Measurements from ENCODE around the gene NUP205. TPM values are rescaled to one million over a fixed set of nuclear protein-coding genes. Genes with fewer than 3 reads are reported as not detected.
A peak's percentile ranks its signal among the peaks of the same experiment; 100 is the strongest.

The NUP205 gene
- total and polyA plus RNA-seq, 2 donors = 50.9 to 68.2 TPM

- DNase-seq (ENCODE audit: low read depth in 6 of 9, low spot score in 9 of 9) = no peak
- no peaks in the 10 kb centered on the region for H3K9me3 ChIP-seq (ENCODE audit: control insufficient read depth in 2 of 2, insufficient read depth in 1 of 2, low read length in 1 of 2)
- no peak overlapping the region for H3K4me3 ChIP-seq (ENCODE audit: low read length in 2 of 2)
Measured at GRCh38 chr7:135537905-135538304, 19.8 kb upstream of the NUP205 start.

GRCh38 chr7:135538376-135538775, 19.3 kb upstream of the NUP205 start:
- WGBS = 89% methylated on average over 3 of the region's 3 CpGs
- no peak overlapping the region for H3K27ac ChIP-seq (ENCODE audit: low read depth in 1 of 2, low read length in 1 of 2)
- no peak for DNase-seq (ENCODE audit: low read depth in 6 of 9, low spot score in 9 of 9)
- no peaks in the 10 kb centered on the region for H3K36me3 ChIP-seq (ENCODE audit: control insufficient read depth in 2 of 2, insufficient read depth in 2 of 2, low read length in 1 of 2)
- H3K9me3 ChIP-seq (ENCODE audit: control insufficient read depth in 2 of 2, insufficient read depth in 1 of 2, low read length in 1 of 2) = no peaks in the 10 kb centered on the region
- no peaks in the 10 kb centered on the region for H3K4me1 ChIP-seq (ENCODE audit: control insufficient read depth in 2 of 2, insufficient read depth in 2 of 2, low read length in 2 of 2)
- H3K4me3 ChIP-seq (ENCODE audit: low read length in 2 of 2) = no peak overlapping the region
- no peaks in the 10 kb centered on the region for H3K27me3 ChIP-seq (ENCODE audit: control insufficient read depth in 2 of 2, insufficient read depth in 1 of 2, low read length in 1 of 2)

More at GRCh38 chr7:135537905-135538304, 19.8 kb upstream of the NUP205 start:
- Histone ChIP-seq H3K27me3 (ENCODE audit: control insufficient read depth in 2 of 2, insufficient read depth in 1 of 2, low read length in 1 of 2) (no peaks in the 10 kb centered on the region), H3K36me3 (ENCODE audit: control insufficient read depth in 2 of 2, insufficient read depth in 2 of 2, low read length in 1 of 2) (no peaks in the 10 kb centered on the region), H3K27ac (ENCODE audit: low read depth in 1 of 2, low read length in 1 of 2) (no peak overlapping the region), H3K4me1 (ENCODE audit: control insufficient read depth in 2 of 2, insufficient read depth in 2 of 2, low read length in 2 of 2) (no peaks in the 10 kb centered on the region)

- WGBS = 95% methylated on average over 2 of the region's 2 CpGs
- no peak overlapping the region for H3K27ac ChIP-seq (ENCODE audit: low read depth in 1 of 2, low read length in 1 of 2)
- no peaks in the 10 kb centered on the region for H3K36me3 ChIP-seq (ENCODE audit: control insufficient read depth in 2 of 2, insufficient read depth in 2 of 2, low read length in 1 of 2)
- H3K4me3 ChIP-seq (ENCODE audit: low read length in 2 of 2) = no peak overlapping the region
- H3K9me3 ChIP-seq (ENCODE audit: control insufficient read depth in 2 of 2, insufficient read depth in 1 of 2, low read length in 1 of 2) = no peaks in the 10 kb centered on the region
- no peaks in the 10 kb centered on the region for H3K27me3 ChIP-seq (ENCODE audit: control insufficient read depth in 2 of 2, insufficient read depth in 1 of 2, low read length in 1 of 2)
- H3K4me1 ChIP-seq (ENCODE audit: control insufficient read depth in 2 of 2, insufficient read depth in 2 of 2, low read length in 2 of 2) = no peaks in the 10 kb centered on the region
- no peak for DNase-seq (ENCODE audit: low read depth in 6 of 9, low spot score in 9 of 9)
Measured at GRCh38 chr7:135539629-135540028, 18.1 kb upstream of the NUP205 start.

- no peak overlapping the region for H3K27ac ChIP-seq (ENCODE audit: low read depth in 1 of 2, low read length in 1 of 2)
- H3K27me3 ChIP-seq (ENCODE audit: control insufficient read depth in 2 of 2, insufficient read depth in 1 of 2, low read length in 1 of 2) = no peaks in the 10 kb centered on the region
Measured at GRCh38 chr7:135541029-135541428, 16.7 kb upstream of the NUP205 start.

GRCh38 chr7:135550196-135550595, 7.5 kb upstream of the NUP205 start:
- DNase-seq (ENCODE audit: low read depth in 6 of 9, low spot score in 9 of 9) = no peak
- no peaks in the 10 kb centered on the region for H3K9me3 ChIP-seq (ENCODE audit: control insufficient read depth in 2 of 2, insufficient read depth in 1 of 2, low read length in 1 of 2)
- no peak overlapping the region for H3K4me3 ChIP-seq (ENCODE audit: low read length in 2 of 2)
- no peaks in the 10 kb centered on the region for H3K4me1 ChIP-seq (ENCODE audit: control insufficient read depth in 2 of 2, insufficient read depth in 2 of 2, low read length in 2 of 2)
- H3K27ac ChIP-seq (ENCODE audit: low read depth in 1 of 2, low read length in 1 of 2) = no peak overlapping the region
- H3K27me3 ChIP-seq (ENCODE audit: control insufficient read depth in 2 of 2, insufficient read depth in 1 of 2, low read length in 1 of 2) = no peaks in the 10 kb centered on the region
- WGBS = 95% methylated on average over 7 of the region's 7 CpGs
- H3K36me3 ChIP-seq (ENCODE audit: control insufficient read depth in 2 of 2, insufficient read depth in 2 of 2, low read length in 1 of 2) = no peaks in the 10 kb centered on the region

More at GRCh38 chr7:135541029-135541428, 16.7 kb upstream of the NUP205 start:
- Histone ChIP-seq H3K36me3 (ENCODE audit: control insufficient read depth in 2 of 2, insufficient read depth in 2 of 2, low read length in 1 of 2) (no peaks in the 10 kb centered on the region), H3K9me3 (ENCODE audit: control insufficient read depth in 2 of 2, insufficient read depth in 1 of 2, low read length in 1 of 2) (no peaks in the 10 kb centered on the region), H3K4me3 (ENCODE audit: low read length in 2 of 2) (no peak overlapping the region), H3K4me1 (ENCODE audit: control insufficient read depth in 2 of 2, insufficient read depth in 2 of 2, low read length in 2 of 2) (no peaks in the 10 kb centered on the region)
- DNase-seq (ENCODE audit: low read depth in 6 of 9, low spot score in 9 of 9) = no peak
- 97% methylated on average over 6 of the region's 6 CpGs for WGBS

- Histone ChIP-seq H3K4me3 (ENCODE audit: low read length in 2 of 2) (no peak overlapping the region), H3K27me3 (ENCODE audit: control insufficient read depth in 2 of 2, insufficient read depth in 1 of 2, low read length in 1 of 2) (no peaks in the 10 kb centered on the region), H3K36me3 (ENCODE audit: control insufficient read depth in 2 of 2, insufficient read depth in 2 of 2, low read length in 1 of 2) (no peaks in the 10 kb centered on the region), H3K4me1 (ENCODE audit: control insufficient read depth in 2 of 2, insufficient read depth in 2 of 2, low read length in 2 of 2) (no peaks in the 10 kb centered on the region), H3K9me3 (ENCODE audit: control insufficient read depth in 2 of 2, insufficient read depth in 1 of 2, low read length in 1 of 2) (no peaks in the 10 kb centered on the region), H3K27ac (ENCODE audit: low read depth in 1 of 2, low read length in 1 of 2) (no peak overlapping the region)
- DNase-seq (ENCODE audit: low read depth in 6 of 9, low spot score in 9 of 9) = no peak
- 67% methylated on average over 3 of the region's 3 CpGs for WGBS
Measured at GRCh38 chr7:135552148-135552547, 5.6 kb upstream of the NUP205 start.

GRCh38 chr7:135553346-135553745, 4.4 kb upstream of the NUP205 start:
- Histone ChIP-seq H3K4me1 (ENCODE audit: control insufficient read depth in 2 of 2, insufficient read depth in 2 of 2, low read length in 2 of 2) (no peaks in the 10 kb centered on the region), H3K9me3 (ENCODE audit: control insufficient read depth in 2 of 2, insufficient read depth in 1 of 2, low read length in 1 of 2) (no peaks in the 10 kb centered on the region), H3K27ac (ENCODE audit: low read depth in 1 of 2, low read length in 1 of 2) (no peak overlapping the region), H3K4me3 (ENCODE audit: low read length in 2 of 2) (no peak overlapping the region), H3K36me3 (ENCODE audit: control insufficient read depth in 2 of 2, insufficient read depth in 2 of 2, low read length in 1 of 2) (no peaks in the 10 kb centered on the region), H3K27me3 (ENCODE audit: control insufficient read depth in 2 of 2, insufficient read depth in 1 of 2, low read length in 1 of 2) (no peaks in the 10 kb centered on the region)
- 94% methylated on average over 3 of the region's 3 CpGs for WGBS
- no peak for DNase-seq (ENCODE audit: low read depth in 6 of 9, low spot score in 9 of 9)

- WGBS = 0% methylated on average over 16 of the region's 16 CpGs
Measured at GRCh38 chr7:135558337-135558767, 635 bp downstream of the NUP205 start.

GRCh38 chr7:135558881-135559280, 1.2 kb downstream of the NUP205 start:
- H3K36me3 ChIP-seq (ENCODE audit: control insufficient read depth in 2 of 2, insufficient read depth in 2 of 2, low read length in 1 of 2) = no peaks in the 10 kb centered on the region
- H3K4me3 ChIP-seq (ENCODE audit: low read length in 2 of 2) = peak overlapping the region; percentile 72 to 87
- H3K9me3 ChIP-seq (ENCODE audit: control insufficient read depth in 2 of 2, insufficient read depth in 1 of 2, low read length in 1 of 2) = no peaks in the 10 kb centered on the region
- WGBS = 76% methylated on average over 5 of the region's 5 CpGs
- H3K27me3 ChIP-seq (ENCODE audit: control insufficient read depth in 2 of 2, insufficient read depth in 1 of 2, low read length in 1 of 2) = no peaks in the 10 kb centered on the region
- peak overlapping the region in 1 of 2 donors; percentile 94 for H3K27ac ChIP-seq (ENCODE audit: low read depth in 1 of 2, low read length in 1 of 2)
- peaks cover 2 to 3% of the 10 kb centered on the region in 2 donors for H3K4me1 ChIP-seq (ENCODE audit: control insufficient read depth in 2 of 2, insufficient read depth in 2 of 2, low read length in 2 of 2)
- no peak for DNase-seq (ENCODE audit: low read depth in 6 of 9, low spot score in 9 of 9)

More at GRCh38 chr7:135558337-135558767, 635 bp downstream of the NUP205 start:
- Histone ChIP-seq H3K4me3 (ENCODE audit: low read length in 2 of 2) (peak overlapping the region; percentile 72 to 87), H3K36me3 (ENCODE audit: control insufficient read depth in 2 of 2, insufficient read depth in 2 of 2, low read length in 1 of 2) (no peaks in the 10 kb centered on the region), H3K9me3 (ENCODE audit: control insufficient read depth in 2 of 2, insufficient read depth in 1 of 2, low read length in 1 of 2) (no peaks in the 10 kb centered on the region), H3K4me1 (ENCODE audit: control insufficient read depth in 2 of 2, insufficient read depth in 2 of 2, low read length in 2 of 2) (peaks cover 2 to 3% of the 10 kb centered on the region in 2 donors), H3K27me3 (ENCODE audit: control insufficient read depth in 2 of 2, insufficient read depth in 1 of 2, low read length in 1 of 2) (no peaks in the 10 kb centered on the region), H3K27ac (ENCODE audit: low read depth in 1 of 2, low read length in 1 of 2) (peak overlapping the region; percentile 94 to 96)
- DNase-seq (ENCODE audit: low read depth in 6 of 9, low spot score in 9 of 9) = peak; percentile 23 to 85 (median 54)

- H3K4me3 ChIP-seq (ENCODE audit: low read length in 2 of 2) = no peak overlapping the region
- no peak overlapping the region for H3K27ac ChIP-seq (ENCODE audit: low read depth in 1 of 2, low read length in 1 of 2)
- peaks cover 2 to 3% of the 10 kb centered on the region in 2 donors for H3K4me1 ChIP-seq (ENCODE audit: control insufficient read depth in 2 of 2, insufficient read depth in 2 of 2, low read length in 2 of 2)
- no peaks in the 10 kb centered on the region for H3K9me3 ChIP-seq (ENCODE audit: control insufficient read depth in 2 of 2, insufficient read depth in 1 of 2, low read length in 1 of 2)
- no peak for DNase-seq (ENCODE audit: low read depth in 6 of 9, low spot score in 9 of 9)
- WGBS = 45% methylated on average over 1 of the region's 1 CpG
- no peaks in the 10 kb centered on the region for H3K27me3 ChIP-seq (ENCODE audit: control insufficient read depth in 2 of 2, insufficient read depth in 1 of 2, low read length in 1 of 2)
- no peaks in the 10 kb centered on the region for H3K36me3 ChIP-seq (ENCODE audit: control insufficient read depth in 2 of 2, insufficient read depth in 2 of 2, low read length in 1 of 2)
Measured at GRCh38 chr7:135560631-135561030, 2.9 kb downstream of the NUP205 start.
